Esophagus mucosa (tissue), 1 donor: Measurements from ENCODE around the gene SMIM20. TPM values are rescaled to one million over a fixed set of nuclear protein-coding genes. Genes with fewer than 3 reads are reported as not detected.
A peak's percentile ranks its signal among the peaks of the same experiment; 100 is the strongest.

ENCODE experiments used
- ATAC-seq: fragments of 200-7000 bp; cut with Tn5 transposase; one replicate; pipeline ENCODE4 v1.9.1; 2020
- total RNA-seq: library from RNA; stranded (reverse); gene quantifications from one replicate; pipeline ENCODE4 v1.2.4, GENCODE V29; 2023
- donor health status: DM: yes; HTN: yes; CAD: no.

The SMIM20 gene
- total RNA-seq, 1 donor from 2014 or later = 14.8 TPM

DNA sequence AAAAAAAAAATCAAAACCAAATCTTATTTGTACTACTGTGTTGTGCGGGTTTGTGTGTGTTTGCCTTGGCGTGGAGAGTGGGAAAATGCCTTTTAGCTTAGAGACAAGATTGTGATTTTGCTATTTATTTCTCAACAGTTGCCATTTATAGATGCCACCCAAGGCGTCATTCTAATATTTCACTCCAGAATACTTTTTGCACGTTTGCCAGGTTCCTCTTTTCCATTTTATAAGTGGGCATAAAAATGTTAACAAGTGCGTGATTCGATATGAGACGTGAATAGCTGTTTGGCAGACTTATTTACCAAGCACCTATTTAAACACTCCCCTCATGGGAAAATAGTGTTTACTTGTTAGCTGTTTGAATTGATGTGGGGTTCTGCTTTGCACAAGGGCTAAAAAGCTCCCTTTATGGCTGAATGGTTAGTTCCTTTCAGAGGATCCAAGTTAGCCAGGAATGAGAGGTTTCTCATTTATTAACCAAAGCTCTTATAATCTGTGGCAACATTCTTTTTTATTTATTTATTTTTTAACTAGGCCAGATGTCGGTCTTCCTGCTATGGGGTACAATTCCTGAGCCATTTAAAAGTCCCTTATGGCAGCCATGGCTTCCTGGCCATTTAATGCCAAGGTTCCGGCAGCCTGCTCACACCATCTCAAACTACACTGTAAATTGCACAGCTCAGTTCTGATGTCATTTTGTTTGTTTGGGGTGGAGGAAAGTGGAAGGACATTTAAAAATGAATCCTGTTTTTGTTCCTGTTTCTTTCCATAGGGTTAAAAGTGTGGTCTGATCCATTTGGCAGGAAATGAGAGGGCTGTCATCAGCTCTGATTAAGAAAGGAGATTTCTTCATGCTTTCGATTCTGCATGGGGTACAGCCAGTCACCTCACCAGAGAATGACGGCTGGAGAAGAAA, 14.6 kb downstream of the SMIM20 start:
- no peak for ATAC-seq

DNA sequence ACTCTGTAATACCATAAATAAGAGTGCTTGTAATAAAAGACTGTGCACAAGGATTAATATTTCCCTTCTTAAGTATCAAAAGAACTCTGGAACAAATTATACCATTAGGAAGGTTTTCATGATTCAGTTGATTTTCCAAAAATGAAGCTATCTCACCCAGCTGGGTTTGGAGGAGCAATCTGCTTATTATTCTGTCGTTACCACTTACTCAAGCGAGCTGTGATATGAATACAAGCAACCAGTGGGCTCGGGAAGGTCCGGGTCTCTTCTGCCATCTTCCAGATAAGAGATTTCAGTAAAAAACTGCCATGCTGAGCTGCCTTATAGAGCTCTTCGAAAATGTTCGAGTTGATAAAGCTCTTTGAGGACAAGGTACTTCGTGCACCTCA, 15.3 kb downstream of the SMIM20 start:
- no peak for ATAC-seq

DNA sequence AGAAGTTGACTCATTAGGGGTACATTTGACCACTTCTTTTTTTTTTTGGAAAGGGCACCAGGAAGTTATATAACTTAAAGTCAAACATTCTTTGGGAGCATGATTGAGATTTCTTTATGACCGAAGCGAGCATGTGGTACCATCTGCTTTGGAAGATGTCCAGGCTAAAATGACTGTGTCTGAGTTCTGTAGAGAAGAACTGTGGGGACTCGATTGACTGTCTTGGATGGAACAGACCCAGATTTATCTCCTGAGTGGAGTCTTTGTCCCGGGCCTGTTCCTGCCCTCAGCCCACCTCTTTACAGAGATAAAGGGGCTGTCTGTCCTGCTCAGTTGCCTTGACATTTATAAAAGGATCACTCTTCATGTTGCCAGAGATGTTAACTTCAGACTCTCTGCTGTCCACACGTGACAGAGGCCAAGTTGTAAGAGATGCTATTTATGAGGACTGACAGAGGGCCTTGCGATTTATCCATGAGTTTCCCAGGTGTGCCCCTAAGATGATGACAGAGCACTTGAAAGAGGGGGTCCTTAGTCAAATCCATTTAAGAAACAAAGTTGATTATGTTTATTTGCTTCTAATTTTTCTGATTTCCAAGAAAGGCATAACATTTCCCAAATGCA, 16.8 kb downstream of the SMIM20 start:
- no peak for ATAC-seq

DNA sequence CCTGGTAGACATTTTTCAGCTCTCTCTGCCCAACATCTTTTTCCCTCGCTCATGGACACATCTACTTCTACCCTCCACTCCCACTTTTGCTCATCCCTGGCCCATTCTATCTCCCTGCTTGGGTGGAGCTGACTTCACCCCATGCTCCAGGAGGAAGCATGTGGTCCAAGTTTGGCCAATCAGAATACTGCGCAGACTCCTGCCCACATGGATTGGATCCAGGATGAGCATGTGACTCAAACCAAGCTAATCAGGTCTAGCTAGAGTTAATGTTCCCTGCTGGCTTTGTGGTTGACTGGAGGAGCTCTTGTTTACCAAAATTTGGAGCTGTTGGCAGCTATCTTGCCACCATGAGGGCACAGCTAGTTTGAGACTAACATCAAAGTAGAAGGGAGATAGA, 22.7 kb downstream of the SMIM20 start:
- no peak for ATAC-seq

DNA sequence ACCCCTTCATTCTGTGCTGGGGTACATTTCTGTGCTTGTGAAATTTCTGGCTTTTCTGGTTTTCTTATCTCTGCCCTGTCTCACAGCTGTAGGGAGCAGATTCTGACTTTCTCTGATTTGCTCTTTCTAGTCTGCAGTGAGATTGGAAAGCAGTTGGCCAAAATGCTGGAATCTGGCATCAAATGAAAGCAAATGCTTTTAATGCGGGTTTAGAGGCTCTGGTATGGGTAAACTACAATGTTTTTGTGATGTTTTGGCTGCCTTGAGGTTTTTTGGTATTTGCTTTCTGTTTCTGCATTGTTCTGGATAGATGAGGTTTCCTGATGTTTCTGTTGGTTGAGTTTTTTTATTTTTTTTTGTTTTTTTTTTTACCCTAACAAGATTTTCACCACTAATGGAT, 23.8 kb downstream of the SMIM20 start:
- no peak for ATAC-seq

DNA sequence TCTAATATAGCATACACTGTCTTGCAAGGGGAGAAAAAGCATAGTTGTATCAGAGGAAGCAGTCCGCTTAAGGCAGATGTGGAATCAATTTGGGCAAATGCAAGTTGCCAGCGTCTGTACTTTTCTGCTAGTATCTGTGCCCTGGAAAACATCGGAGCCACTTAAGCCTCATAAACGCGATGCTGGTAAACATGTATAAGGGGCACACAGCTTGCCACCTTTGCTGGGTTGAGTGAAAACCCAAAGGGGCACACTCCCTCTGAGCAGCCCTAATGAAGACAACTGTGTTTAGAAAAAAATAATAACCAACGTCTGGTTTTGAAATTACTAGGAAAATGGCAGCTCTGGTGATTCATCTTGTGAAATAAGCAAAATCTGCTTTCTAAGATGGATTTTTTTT, 24.3 kb downstream of the SMIM20 start:
- no peak for ATAC-seq

DNA sequence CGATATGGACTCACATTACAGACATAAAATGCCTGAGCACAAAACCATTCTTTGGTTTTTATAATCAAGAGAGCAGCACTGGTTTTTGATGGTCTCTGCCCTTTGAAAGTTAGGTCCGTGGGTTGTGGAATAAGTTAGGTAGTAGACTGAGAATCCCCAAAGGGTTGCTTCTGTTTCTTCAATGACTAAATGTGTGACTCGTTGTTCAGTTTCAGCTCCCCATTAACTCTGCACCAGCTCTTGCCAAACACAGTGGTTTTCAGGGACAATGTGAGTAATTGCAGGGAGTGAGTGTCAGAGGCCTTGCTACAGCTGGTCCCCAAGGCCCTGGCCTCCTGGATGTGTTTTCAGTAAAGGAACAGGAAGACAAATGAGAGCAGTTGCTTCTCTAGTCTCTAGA, 24.8 kb downstream of the SMIM20 start:
- ATAC-seq = no peak

DNA sequence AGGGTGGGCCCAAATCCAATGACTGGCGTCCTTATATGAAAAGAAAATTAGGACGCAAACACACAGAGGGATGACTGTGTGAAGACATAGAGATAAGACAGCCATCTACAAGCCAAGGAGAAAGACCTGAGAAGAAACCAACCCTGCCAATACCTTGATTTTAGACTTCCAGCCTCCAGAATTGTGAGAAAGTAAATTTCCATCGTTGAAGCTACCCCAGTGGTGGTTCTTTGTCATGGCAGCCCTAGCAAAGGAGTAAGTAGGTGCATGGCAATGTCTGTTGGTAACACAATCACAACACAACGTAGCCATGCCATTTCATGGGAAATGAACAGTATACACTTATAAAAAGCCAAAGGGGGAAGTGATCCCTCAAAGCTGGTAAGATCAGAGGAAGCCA, 25.3 kb downstream of the SMIM20 start:
- ATAC-seq = no peak

DNA sequence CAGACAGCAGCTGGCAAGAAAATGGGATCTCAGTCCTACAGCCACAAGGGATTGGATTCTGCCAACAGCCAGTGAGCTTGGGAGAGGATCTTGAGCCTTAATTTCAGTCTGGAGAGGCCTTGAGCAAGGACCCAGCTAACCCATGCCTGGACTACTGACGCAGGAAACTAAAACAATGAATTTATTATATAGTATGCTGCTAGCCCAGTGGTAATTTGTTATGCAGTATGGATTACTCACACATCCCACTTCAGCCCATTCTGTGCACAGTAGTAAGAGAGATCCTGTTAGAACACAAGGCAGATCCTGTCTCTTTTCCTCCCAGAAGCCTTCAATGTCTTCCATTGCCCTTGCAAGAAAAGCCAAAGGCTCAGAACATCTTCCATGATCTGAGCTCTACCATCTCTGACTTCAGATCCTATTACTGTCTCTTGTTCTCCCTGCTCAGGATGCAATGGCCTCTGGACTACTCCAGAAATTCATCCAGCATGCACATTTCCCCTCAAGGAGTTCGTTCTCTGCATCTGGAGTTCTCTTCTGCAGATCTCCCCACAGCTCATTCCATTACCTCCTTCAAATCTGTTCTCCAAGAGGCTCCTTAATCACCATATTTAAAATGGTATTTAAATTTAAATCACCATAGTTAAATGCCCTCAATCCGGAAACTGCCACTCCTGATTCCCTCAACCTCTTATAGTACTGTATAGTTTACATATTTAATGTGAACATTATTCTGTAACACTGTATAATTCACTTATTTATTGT, 27.6 kb downstream of the SMIM20 start:
- no peak for ATAC-seq

DNA sequence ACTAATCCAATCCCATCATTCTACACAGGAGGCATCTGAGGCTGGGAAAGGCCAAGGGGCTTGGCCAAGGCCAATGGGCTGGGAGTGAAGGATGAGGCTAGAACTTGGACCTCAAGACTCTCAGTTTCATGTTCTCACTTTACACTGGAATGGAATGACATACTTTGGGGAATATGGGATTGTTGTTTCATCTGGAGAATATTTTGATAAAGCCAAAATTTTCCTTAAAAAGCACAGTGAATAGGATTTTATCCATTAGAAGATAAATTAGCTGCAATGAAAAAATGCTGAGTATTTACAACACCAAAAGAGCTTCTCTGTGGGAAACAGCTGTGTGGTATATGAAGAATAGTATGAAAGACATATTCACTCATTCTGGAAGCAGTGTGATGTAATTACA, 29.3 kb downstream of the SMIM20 start:
- no peak for ATAC-seq

DNA sequence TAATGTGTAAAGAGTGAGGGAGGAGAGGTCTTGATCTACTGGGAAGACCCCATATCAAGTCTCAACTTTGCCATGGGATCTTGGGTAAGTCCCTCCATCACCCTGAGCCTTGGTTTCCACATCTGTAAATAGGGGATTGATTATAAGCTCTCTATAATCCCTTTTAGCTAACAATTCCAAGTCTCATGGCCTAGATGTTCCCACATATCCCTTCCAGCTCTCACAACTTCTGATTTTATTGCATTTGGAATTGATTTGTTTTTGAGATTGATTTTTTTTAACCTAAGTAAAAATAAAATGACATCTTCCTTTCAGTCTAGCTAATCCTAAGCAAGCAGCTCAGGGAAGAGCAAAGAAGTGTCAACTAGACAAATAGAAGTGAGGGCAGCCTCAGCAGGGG, 29.8 kb downstream of the SMIM20 start:
- no peak for ATAC-seq

DNA sequence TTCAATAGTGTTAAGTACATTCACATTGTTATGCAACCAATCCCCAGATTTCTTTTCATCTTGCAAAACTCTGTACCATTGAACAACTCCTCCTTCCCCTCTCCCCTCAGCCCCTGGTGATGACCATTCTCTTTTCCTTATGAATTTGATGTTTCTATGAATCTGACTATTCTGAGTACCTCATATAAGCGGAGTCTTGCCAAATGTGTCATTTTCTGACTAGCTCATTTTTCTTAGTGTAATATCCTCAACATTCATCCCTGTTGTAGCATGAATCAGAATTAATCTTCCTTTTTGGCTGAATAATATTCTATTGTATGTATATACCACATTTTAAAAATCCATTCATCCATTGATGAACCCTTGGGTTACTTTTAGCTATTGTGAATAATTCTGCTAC, 34.0 kb downstream of the SMIM20 start:
- no peak for ATAC-seq

DNA sequence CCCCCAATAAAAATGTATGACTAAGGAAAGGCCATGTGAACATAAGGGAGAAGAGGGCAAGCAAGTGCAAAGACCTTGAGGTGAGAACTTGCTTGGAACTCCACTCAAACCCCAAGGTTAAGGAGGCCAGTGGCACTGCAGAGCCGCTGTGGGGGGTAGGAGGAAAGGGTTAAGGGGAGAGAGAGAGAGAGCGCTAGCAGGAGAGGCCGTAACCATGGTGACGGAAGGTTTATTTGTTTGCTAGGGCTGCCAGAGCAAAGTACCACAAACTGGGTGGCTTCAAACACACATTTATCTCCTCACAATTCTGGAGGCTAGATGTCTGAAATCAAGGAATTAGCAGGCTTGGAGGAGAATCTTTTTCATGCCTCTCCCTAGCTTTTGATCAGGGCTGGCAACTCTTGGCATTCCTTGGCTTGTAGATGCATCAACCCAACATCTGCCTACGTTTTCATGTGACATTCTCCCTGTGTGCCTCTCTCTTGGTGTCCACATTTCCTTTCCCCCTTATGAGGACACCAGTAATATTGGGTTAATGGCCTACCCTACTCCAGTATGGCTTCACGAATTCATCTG, 35.2 kb downstream of the SMIM20 start:
- no peak for ATAC-seq

DNA sequence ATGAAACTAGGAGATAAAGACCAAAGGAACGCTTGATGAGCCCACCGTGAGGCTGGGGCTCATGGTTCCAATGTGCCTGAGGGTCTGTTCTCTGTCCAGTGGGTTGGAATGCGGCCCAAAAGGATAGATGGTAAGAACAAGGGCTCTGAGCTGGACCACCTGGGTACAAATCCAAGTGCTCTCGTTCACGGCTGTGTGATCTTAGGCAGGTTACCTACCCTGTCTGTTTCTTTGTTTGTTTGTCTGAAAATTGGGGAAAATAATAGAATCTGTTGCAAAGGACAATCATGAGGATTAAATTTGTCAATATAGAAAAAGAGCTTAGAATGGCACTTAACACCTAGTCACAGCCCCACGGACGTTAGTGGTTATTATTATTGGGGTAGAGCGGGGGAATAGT, 36.0 kb downstream of the SMIM20 start:
- no peak for ATAC-seq

DNA sequence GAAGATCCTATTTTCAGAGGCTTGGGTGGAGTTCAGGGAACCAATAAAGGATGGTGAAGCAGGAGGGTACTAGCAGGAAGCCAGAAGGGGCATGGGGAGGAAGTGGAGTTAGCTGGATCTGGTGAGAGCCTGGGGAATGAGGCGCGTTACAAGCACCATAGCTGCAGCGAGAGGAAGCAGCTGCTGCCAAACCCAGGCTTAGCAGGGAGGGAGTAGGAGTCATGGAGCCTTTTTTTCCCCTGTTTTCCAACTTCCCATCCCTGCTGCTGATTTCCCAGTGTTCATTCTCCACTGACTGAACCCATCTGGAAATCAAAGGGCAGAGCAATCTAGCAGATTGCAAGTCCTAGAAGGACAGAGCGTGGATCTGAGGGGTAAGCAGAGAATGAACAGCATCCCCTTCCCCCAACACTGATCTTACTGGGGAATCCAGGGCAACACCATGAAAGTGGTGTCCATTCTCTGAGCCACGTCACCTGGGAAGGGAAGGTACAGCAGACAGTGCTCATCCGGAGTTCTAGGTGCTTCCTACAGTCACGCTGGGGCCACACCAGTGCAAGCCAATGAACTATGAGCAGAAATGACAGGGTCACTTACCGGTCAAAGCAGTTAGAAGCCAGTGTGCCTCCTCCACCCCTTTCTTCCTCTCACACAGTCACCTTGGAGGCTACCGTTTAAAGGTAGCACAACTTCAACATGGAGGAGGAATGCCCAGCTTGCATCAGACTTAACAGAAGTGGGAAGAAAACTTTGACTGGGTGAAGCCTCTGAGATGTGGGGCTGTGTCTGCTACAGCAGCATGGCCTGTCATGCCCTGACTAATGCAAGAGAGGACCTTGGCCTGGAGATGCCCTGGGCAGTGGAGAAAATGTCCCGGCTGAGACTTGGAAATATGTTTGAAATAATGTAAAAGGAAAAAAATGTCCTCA, 36.7 kb downstream of the SMIM20 start:
- ATAC-seq = no peak

DNA sequence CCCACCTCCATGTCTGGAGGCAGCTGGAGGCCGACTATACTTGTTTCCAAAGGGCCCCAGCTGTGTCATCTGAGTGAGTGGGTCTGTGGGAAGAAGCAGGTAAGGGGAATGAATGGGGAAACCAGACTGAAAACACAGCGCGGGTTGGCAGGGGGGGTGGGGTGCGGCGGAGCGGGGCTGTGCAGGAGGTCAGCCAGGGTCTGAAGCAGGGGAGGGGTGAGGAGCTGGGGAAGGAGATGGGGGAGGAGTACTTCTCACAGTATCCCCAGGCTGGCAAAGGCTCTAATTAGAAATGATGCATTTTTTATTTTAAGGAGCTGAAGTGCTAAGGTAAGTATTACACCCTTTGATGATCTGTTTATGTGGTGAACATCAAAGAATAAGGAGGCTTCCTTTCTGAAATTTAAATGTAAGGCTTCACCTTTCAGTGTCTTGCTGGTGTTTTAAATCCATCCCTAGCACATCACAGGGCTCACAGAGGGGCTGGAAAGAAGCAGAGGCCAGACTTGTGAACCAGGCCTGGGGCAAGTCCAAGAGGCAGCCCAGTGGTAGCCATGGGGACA, 37.5 kb downstream of the SMIM20 start:
- no peak for ATAC-seq

DNA sequence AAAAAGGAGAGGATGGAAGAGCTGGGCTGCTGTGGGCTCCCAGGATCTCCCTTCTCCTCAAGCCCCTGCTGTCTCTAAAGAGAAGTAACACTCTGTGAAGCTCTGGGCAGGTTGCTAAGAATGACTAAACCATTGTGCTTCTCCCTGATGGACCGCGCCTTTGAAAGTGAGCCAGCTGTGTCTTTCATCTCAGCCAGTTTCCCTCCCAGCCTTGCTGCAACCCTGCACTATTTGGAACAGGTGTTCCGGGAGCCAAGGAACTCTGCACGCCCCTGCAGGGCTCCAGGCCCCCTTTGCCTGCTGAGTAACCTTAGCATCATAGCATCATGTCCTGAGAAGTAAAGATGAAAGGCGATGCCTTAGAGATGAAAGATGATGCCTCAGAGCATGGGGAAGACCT, 39.7 kb downstream of the SMIM20 start:
- ATAC-seq = peak; percentile 77

DNA sequence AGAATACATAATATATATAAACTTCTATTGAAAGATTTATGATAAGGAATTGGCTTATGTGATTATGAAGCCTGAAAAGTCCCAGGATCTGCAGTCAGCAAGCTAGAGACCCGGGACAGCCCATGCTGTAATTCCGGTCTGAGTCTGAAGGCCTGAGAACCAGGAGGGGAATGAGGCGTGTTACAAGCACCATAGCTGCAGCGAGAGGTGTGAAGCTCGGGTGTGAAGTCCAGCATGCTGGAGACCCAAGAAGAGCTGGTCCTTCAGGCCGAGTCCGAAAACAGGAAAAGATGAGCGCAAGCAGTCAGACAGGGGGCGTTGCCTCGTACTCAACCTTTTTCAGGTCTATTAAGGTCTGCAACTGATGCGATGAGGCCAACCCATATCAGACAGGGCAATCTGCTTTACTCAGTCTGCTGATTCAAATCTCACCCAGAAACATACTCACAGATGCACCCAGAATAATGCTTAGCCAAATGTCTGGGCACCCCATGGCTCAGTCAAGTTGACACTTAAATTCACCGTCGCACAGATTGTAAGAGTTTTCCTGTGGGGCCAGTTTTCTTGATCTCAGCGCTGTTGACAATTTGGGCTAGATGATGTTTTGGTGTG, 40.4 kb downstream of the SMIM20 start:
- no peak for ATAC-seq

DNA sequence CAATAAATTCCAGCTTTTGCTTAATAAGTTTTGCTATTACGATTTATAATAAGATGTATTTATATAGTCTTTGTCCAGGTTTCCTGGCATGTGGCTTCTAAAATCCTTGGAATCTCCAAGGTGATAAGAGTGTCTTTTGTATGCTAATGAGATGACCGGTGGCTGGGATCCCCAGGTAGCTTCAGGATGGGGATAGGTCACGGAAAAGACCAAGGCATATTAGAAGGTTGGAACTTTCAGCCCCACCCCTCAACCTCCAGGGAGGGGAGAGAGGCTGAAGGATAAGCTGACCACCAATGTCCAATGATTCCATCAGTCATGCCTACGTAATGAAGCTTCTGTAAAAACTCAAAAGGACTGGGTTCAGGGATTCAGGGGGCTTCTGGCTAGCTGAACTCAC, 41.7 kb downstream of the SMIM20 start:
- no peak for ATAC-seq

DNA sequence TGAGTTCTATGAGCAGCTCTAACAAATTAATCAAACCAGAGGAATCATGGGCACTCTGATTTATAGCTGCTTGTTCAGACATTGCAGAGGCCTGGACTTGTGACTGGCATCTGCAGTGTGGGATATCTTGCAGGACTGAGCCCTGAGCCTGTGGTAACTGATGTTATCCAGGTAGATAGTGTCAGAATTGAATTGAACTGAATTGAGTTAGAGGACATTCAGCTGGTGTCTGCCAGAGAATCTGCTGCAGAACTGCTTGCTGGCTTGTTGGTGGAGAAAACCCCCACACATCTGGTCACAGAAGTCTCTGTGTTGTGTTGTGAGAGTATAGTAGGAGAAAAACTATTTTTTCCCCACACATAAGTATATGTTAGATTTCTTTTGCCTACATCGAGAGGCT, 42.2 kb downstream of the SMIM20 start:
- no peak for ATAC-seq

DNA sequence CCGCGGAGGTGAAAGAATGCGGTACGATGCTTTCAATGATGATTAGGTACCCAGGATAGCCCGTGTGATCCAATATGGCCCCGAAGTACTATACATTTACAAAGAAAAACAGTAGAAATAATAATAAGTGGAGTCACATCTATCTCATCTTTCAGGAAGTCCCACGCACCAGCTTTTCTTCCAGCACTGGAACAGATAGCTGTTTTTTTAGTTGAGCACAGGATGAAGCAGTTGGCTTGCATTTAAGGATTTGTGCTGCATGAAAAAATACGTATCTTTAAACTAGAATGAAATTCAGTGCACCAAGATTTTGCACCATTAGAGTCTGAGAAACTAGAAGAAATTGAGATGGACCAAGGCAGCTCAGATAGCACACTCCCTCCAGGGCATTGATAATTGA, 44.1 kb downstream of the SMIM20 start:
- no peak for ATAC-seq
